SK-N-SH (cell line): ENCODE results near the gene TMEM132D. TPM values are rescaled to one million over a fixed set of nuclear protein-coding genes. Genes with fewer than 3 reads are reported as not detected.

Experiments used
- CTCF ChIA-PET: fragments of 300-600, 350-600 bp; formaldehyde crosslinking; extraction: SDS; loops from one replicate; lab custom pipeline; 2021; lab: Yijun Ruan, JAX
- POLR2A ChIA-PET: fragments of 350-600 bp; sonication (Branson Sonifier 250); formaldehyde crosslinking; extraction: SDS; loops from one replicate; lab custom pipeline; 2020; ENCODE audit warnings: antibody characterized with exemption, inconsistent platforms; lab: Yijun Ruan, JAX
- DNase-seq: peaks from one replicate; pipeline ENCODE4 v3.0.0; 2012
- H2AFZ ChIP-seq: fragments of 200-600 bp; sonication (generic); 2 replicates; pipeline ENCODE4 v1.8.1; 2016; ENCODE audit warnings: antibody characterized with exemption, mild to moderate bottlenecking, low read depth
- H3F3A ChIP-seq: fragments of 200-600 bp; sonication (generic); replicated peaks from 2 replicates; pipeline ENCODE3; 2016; ENCODE audit warnings: antibody characterized with exemption, mild to moderate bottlenecking; ENCODE audit not compliant: insufficient read depth
- H3K27ac ChIP-seq, 2 experiments: fragments of 200-500 bp in 1 of 2; fragments of 200-600 bp in 1 of 2; sonication (Bioruptor generic) in 1 of 2; sonication (generic), shearing (Covaris generic) in 1 of 2; 2 replicates each; pipeline versions ENCODE4 v1.5.1 to v1.6.1; 2014 to 2016; ENCODE audit warnings: low read depth in 2 of 2, inconsistent platforms in 1 of 2, low read length in 1 of 2, mild to moderate bottlenecking in 1 of 2, mixed read lengths in 1 of 2
- H3K27me3 ChIP-seq: fragments of 200-600 bp; sonication (generic), shearing (Covaris generic); 2 replicates; pipeline ENCODE4 v1.6.1; 2016; ENCODE audit warnings: mixed run types; ENCODE audit not compliant: insufficient read depth
- H3K36me3 ChIP-seq, 2 experiments: fragments of 200-500 bp in 1 of 2; fragments of 200-600 bp in 1 of 2; sonication (Bioruptor generic) in 1 of 2; sonication (generic) in 1 of 2; replicated peaks in 1 of 2; 2 replicates each; pipeline versions ENCODE3 to v1.5.1; 2014 to 2016; ENCODE audit warnings: low read length in 1 of 2, mild to moderate bottlenecking in 1 of 2; ENCODE audit not compliant: insufficient read depth in 2 of 2, control insufficient read depth in 1 of 2
- H3K4me1 ChIP-seq, 2 experiments: fragments of 200-500 bp in 1 of 2; fragments of 200-600 bp in 1 of 2; sonication (Bioruptor generic) in 1 of 2; sonication (generic), shearing (Covaris generic) in 1 of 2; 2 replicates each; pipeline versions ENCODE4 v1.5.1 to v1.6.1; 2014 to 2016; ENCODE audit warnings: low read depth in 1 of 2, low read length in 1 of 2, mixed run types in 1 of 2; ENCODE audit not compliant: insufficient read depth in 2 of 2, control insufficient read depth in 1 of 2
- H3K4me2 ChIP-seq: fragments of 200-600 bp; sonication (generic), shearing (Covaris generic); 2 replicates; pipeline ENCODE4 v1.6.1; 2017; ENCODE audit warnings: mixed run types
- H3K4me3 ChIP-seq, 2 experiments: fragments of 200-500 bp in 1 of 2; fragments of 200-600 bp in 1 of 2; sonication (Bioruptor generic) in 1 of 2; sonication (generic), shearing (Covaris generic) in 1 of 2; 2 replicates each; pipeline versions ENCODE4 v1.5.1 to v1.8.1; 2014 to 2016; ENCODE audit warnings: low read depth in 2 of 2, inconsistent platforms in 1 of 2, low read length in 1 of 2, mild to moderate bottlenecking in 1 of 2, mixed read lengths in 1 of 2, moderate library complexity in 1 of 2
- H3K79me2 ChIP-seq: fragments of 200-600 bp; sonication (generic); 2 replicates; pipeline ENCODE4 v1.8.1; 2017; ENCODE audit warnings: mild to moderate bottlenecking; ENCODE audit not compliant: insufficient read depth
- H3K9ac ChIP-seq: fragments of 200-600 bp; sonication (generic); 2 replicates; pipeline ENCODE4 v1.6.1; 2017; ENCODE audit warnings: mixed run types
- H3K9me2 ChIP-seq: fragments of 200-600 bp; sonication (generic); 2 replicates; pipeline ENCODE4 v1.6.1; 2017; ENCODE audit warnings: mixed run types
- H3K9me3 ChIP-seq: fragments of 200-600 bp; sonication (generic); 2 replicates; pipeline ENCODE4 v1.6.1; 2017; ENCODE audit warnings: mixed run types, mild to moderate bottlenecking, moderate library complexity
- H4K20me1 ChIP-seq: fragments of 200-600 bp; sonication (generic); 2 replicates; pipeline ENCODE4 v1.6.1; 2017; ENCODE audit warnings: mild to moderate bottlenecking, mixed run types; ENCODE audit not compliant: insufficient read depth
- EP300 ChIP-seq, 2 experiments: IDR thresholded peaks; 2 replicates each; pipeline versions ENCODE4 v1.4.0 to v1.6.1; 2012; ENCODE audit warnings: borderline replicate concordance in 1 of 2, low read depth in 1 of 2, low read length in 1 of 2
- EZH2phosphoT487 ChIP-seq: fragments of 200-600 bp; sonication (generic); IDR thresholded peaks from 2 replicates; pipeline ENCODE4 v1.6.1; 2017; ENCODE audit warnings: low read depth, mixed run types, mild to moderate bottlenecking, antibody characterized with exemption, moderate library complexity, borderline replicate concordance
- FOXM1 ChIP-seq: IDR thresholded peaks from 2 replicates; pipeline ENCODE4 v1.4.0; 2012; ENCODE audit warnings: low read depth, mild to moderate bottlenecking
- GABPA ChIP-seq: IDR thresholded peaks from 2 replicates; pipeline ENCODE4 v1.4.0; 2012; ENCODE audit warnings: low read depth, mild to moderate bottlenecking
- IRF3 ChIP-seq: fragments of 150-350 bp; IDR thresholded peaks from 2 replicates; pipeline ENCODE4 v1.6.1; 2016; ENCODE audit warnings: mild to moderate bottlenecking, low read depth, low read length
- JUND ChIP-seq: IDR thresholded peaks from 2 replicates; pipeline ENCODE4 v1.4.0; 2012
- MAX ChIP-seq: IDR thresholded peaks from 2 replicates; pipeline ENCODE4 v1.4.0; 2012; ENCODE audit warnings: low read depth
- MEF2A ChIP-seq: IDR thresholded peaks from 2 replicates; pipeline ENCODE4 v1.4.0; 2012; ENCODE audit warnings: low read depth, borderline replicate concordance
- MXI1 ChIP-seq: IDR thresholded peaks from 2 replicates; pipeline ENCODE4 v1.6.1; 2012; ENCODE audit warnings: mild to moderate bottlenecking, low read depth, low read length, improper control_type of control experiment
- NFIC ChIP-seq: IDR thresholded peaks from 2 replicates; pipeline ENCODE4 v1.4.0; 2012; ENCODE audit warnings: borderline replicate concordance
- NRF1 ChIP-seq: IDR thresholded peaks from 2 replicates; pipeline ENCODE4 v1.6.1; 2012; ENCODE audit warnings: low read depth, mild to moderate bottlenecking, low read length
- RAD21 ChIP-seq: IDR thresholded peaks from 2 replicates; pipeline ENCODE4 v1.6.1; 2012; ENCODE audit warnings: mild to moderate bottlenecking, low read length
- RCOR1 ChIP-seq: fragments of 150-350 bp; IDR thresholded peaks from 2 replicates; pipeline ENCODE4 v1.6.1; 2017; ENCODE audit warnings: antibody characterized with exemption, low read length
- REST ChIP-seq: IDR thresholded peaks from 2 replicates; pipeline ENCODE4 v1.6.1; 2012; ENCODE audit warnings: mild to moderate bottlenecking, low read depth, low read length, moderate library complexity
- RFX5 ChIP-seq: IDR thresholded peaks from 2 replicates; pipeline ENCODE4 v1.6.1; 2012; ENCODE audit warnings: mild to moderate bottlenecking, improper control_type of control experiment, low read length
- YY1 ChIP-seq: IDR thresholded peaks from 2 replicates; pipeline ENCODE4 v1.4.0; 2012; ENCODE audit warnings: low read depth, mild to moderate bottlenecking
- ZBTB33 ChIP-seq: IDR thresholded peaks from 2 replicates; pipeline ENCODE4 v1.4.0; 2012; ENCODE audit warnings: low read depth, borderline replicate concordance
- WGBS: methylation state at CpG from one replicate; pipeline ENCODE4 v1.1.6; 2017; ENCODE audit warnings: low lambda C conversion rate; 5-methylcytosine and 5-hydroxymethylcytosine counted together
- polyA plus RNA-seq, 3 experiments: library from polyadenylated mRNA; depleted of rRNA; stranded (reverse); fragments of >200 nt; gene quantifications; 2 replicates each; pipeline ENCODE4 v1.2.3, GENCODE V29; 2012

TMEM132D gene
- polyA plus RNA-seq, 1 of the 3 experiments (the other 2 are of a cell fraction), result not detected

- no peaks in the 10 kb centered on the region for H3K36me3 ChIP-seq
- no peak for DNase-seq
- 12% methylated on average over 2 of the region's 2 CpGs for whole genome bisulfite sequencing
- H3K79me2 ChIP-seq, result no peaks in the 10 kb centered on the region
- H3K9me3 ChIP-seq, result no peaks in the 10 kb centered on the region
- no peaks in the 10 kb centered on the region for H3F3A ChIP-seq
- no peak for TF ChIP-seq MEF2A
- TF ChIP-seq YY1, result no peak
- no peak overlapping the region for H3K27ac ChIP-seq
- no peak overlapping the region for H3K9ac ChIP-seq
- no peaks in the 10 kb centered on the region for H4K20me1 ChIP-seq
- POLR2A ChIA-PET, result no interaction called here
- no peaks in the 10 kb centered on the region for H3K4me1 ChIP-seq
- H3K4me2 ChIP-seq, result no peak overlapping the region
- H3K27me3 ChIP-seq, result no peaks in the 10 kb centered on the region
- CTCF ChIA-PET, result no interaction called here
- no peaks in the 10 kb centered on the region for H3K9me2 ChIP-seq
- H3K4me3 ChIP-seq, result no peak overlapping the region
- H2AFZ ChIP-seq, result no peak overlapping the region
These were observed 298.2 kb downstream of the TMEM132D start for GRCh38 chr12:129605666-129606065.

GRCh38 chr12:129604506-129604905, 299.3 kb downstream of the TMEM132D start:
- no peaks in the 10 kb centered on the region for H3K36me3 ChIP-seq
- H3K9ac ChIP-seq, result no peak overlapping the region
- TF ChIP-seq YY1 (no peak), MAX (no peak)
- no peaks in the 10 kb centered on the region for H4K20me1 ChIP-seq
- ChIA-PET CTCF (no interaction called here), POLR2A (no interaction called here)
- H2AFZ ChIP-seq, result no peak overlapping the region
- no peaks in the 10 kb centered on the region for H3K27me3 ChIP-seq
- no peaks in the 10 kb centered on the region for H3K9me2 ChIP-seq
- H3K4me1 ChIP-seq, result no peaks in the 10 kb centered on the region
- H3F3A ChIP-seq, result no peaks in the 10 kb centered on the region
- H3K9me3 ChIP-seq, result no peaks in the 10 kb centered on the region
- no peaks in the 10 kb centered on the region for H3K79me2 ChIP-seq
- H3K27ac ChIP-seq, result no peak overlapping the region
- WGBS, result 13% methylated on average over 4 of the region's 4 CpGs
- H3K4me3 ChIP-seq, result no peak overlapping the region
- DNase-seq, result no peak
- H3K4me2 ChIP-seq, result no peak overlapping the region

GRCh38 chr12:129599406-129599805, 304.4 kb downstream of the TMEM132D start:
- ChIA-PET CTCF (no interaction called here), POLR2A (no interaction called here)
- Histone ChIP-seq H2AFZ (no peak overlapping the region), H3K9me2 (no peaks in the 10 kb centered on the region), H3K36me3 (no peaks in the 10 kb centered on the region), H3K4me2 (no peak overlapping the region), H3K4me1 (no peaks in the 10 kb centered on the region), H3K27me3 (no peaks in the 10 kb centered on the region), H3K27ac (no peak overlapping the region), H4K20me1 (no peaks in the 10 kb centered on the region), H3K79me2 (no peaks in the 10 kb centered on the region), H3K9me3 (no peaks in the 10 kb centered on the region), H3K9ac (no peak overlapping the region), H3F3A (no peaks in the 10 kb centered on the region), H3K4me3 (no peak overlapping the region)
- WGBS, result 0% methylated on average over 1 of the region's 1 CpG
- no peak for DNase-seq
- TF ChIP-seq GABPA (no peak), MEF2A (no peak), REST (no peak), JUND (no peak), RCOR1 (no peak), FOXM1 (no peak), RFX5 (no peak), NFIC (no peak), NRF1 (no peak), MXI1 (no peak), ZBTB33 (no peak), IRF3 (no peak), RAD21 (no peak), EZH2phosphoT487 (no peak), EP300 (IDR thresholded peaks at IDR 0.05; ENCODE audit: borderline replicate concordance in 1 of 2, low read depth in 1 of 2, low read length in 1 of 2) (no peak)
